D341Med (cell line): Measurements from ENCODE around the gene MYPOP.
"Not testable (repeated sequence)": the region's sequence is repeated elsewhere in the genome, so short reads cannot be mapped to it uniquely, and the experiment has no call there.

Source experiments
- DNase-seq: peaks from one replicate; pipeline ENCODE4 v3.0.0; 2012; ENCODE audit warnings: low spot score

MYPOP gene

DNA sequence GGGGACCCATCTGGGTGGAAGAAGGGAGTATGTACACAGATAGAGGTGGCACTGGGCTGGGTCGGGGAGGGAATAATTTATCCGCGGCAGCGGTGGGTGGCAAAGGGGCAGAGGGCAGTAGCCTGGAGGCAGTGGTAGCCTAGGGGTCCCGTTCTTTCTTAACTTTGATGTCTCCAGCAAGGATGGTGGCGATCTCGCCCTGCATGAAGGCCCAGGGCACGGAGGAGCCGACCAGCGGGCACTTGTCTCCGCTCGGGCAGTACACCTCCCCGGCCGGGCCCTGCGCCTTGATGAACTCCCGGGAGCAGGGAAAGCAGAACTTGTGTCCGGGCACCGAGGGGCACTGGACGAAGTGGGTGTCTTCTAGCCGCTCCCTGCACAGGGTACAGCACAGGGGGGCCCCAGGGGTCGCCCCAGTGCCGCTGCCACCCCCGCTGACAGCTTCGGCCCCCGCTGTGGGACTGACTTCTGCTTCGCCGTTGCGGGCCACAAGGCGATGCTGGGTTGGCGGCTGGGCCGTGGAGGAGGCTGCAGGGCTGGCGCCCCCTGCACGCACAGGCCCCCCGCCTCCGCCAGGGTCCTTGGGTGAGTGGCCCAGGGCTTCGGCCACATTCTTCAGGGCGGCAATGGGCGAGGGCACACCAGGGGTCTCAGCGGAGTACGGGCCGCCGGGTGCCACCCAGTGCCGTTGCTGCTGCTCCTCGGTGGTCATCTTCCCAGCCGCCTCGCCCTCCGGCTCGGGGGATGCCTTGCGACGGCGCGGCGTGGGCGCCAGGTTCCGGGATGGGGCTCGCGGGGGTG is 18.3 kb downstream of the MYPOP start:
- no peak for DNase-seq

GRCh38 chr19:45883586-45883880 is 18.9 kb downstream of the MYPOP start:
- DNase-seq, result no peak

DNA sequence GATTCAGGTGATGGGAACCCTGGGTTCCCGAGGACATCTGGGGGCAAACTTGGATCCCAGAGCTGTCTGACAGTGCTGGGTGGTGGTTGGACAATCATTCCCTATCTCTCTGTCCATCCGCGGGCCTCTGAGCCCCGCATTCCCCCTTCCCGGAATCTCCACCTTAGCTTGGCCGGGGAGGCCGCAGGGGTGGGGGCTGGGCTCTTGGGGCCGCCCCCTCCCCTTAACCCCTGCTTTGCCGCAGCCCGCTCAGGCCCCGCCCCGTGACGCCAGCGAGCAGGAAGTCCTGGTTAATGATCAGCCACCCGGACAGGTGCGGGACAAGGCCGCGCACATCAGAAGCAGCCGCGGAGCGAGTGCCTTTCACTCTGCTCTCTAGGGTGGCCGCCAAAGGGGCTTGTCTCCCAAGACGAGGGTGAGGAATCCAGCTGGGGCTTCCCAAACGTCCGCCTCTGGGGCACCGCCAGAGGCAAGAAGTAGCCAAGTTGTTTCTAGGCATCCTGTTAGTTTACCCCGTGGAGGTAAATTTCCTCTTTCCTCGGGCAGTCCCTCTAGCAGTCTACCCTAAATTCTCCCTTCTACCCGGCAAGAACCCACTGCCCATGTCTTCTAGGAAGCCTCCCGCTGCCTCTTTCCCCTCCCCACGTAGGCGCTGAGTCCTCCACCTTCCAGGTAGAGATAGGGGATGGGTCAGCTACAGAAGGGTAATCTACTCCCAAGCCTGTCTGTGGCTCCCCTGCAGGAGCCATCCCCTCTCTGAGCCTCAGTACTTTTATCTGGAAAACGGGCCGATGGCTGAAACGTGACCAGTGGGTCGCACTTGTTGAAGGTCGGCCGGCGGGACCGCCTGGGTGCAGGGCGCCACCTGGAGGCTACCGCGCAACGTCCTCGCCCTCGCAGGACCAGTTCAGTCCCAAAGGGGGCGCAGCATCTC is 19.5 kb downstream of the MYPOP start:
- peak; percentile 93 for DNase-seq

DNA sequence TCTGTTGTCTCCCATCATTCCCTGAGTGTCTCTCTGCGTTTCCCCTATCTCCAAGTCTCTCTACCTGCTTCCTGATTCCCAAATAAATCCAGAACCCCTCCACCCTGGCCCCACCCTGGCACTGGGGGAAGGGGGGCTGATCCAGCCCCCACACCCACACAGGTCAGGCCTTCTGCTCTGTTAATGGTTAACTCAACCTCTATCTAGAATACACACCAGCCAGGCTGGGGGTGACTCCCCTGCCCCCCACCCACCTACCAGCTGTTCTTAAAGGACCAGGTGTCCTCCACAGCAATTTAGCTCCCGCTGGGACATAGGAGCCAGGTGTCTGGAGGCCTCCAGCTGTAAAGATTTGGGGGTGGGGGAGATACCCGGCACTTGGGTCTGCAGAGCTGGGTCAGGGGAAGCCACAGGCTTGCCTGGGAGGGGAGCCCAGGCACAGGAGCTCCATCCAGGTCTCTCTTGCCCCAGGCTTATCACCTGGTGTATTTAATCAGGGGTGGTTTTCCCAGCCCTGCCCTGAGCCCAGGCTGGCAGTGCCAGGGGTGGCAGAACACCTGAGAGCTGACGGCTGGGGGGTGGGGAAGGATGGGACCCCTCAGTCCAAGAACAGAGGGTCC is 20.4 kb downstream of the MYPOP start:
- no peak for DNase-seq

DNA sequence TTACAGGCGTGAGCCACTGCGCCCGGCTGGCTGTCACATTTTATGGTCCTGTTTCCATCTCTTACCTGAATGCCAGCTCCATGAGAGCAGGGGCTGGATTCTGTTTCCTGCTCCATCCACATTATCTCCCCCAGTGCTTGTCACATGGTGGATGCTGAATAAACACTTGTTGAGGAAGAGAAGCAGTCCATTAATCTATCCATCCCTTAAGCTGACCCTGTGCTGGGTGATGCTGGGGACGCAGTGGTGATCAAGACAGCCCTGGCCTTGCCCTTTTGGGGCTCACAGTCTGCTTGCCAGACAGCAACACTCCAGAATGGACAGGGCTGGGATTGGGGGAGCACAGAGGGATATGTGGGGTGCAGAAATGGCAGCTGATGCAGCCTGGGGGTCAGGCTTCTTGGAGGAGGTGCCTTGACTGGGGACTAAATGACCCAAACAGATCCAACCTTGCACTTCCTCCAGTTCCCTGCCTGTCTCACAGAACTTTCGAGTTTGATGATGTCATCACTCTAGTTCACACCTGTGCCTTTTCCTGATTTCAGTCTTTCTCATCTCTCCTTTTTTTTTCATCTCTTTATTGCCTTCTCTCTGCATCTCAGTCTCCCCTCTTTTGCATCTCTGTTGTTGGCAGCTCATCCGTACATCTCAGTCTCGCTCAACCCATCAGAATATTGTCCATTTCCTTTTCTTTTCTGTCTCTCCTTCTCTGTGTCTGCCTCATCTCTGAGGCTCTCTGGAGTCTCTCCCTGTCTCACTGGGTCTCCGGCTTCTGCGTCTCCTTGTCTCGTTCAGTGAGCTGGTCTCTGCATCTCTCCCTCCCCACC is 21.1 kb downstream of the MYPOP start:
- no peak for DNase-seq

- DNase-seq, result no peak
Observed at GRCh38 chr19:45879971-45880370, 22.4 kb downstream of the MYPOP start.

- DNase-seq, result peak; percentile 23
Observed at GRCh38 chr19:45879055-45879454, 23.4 kb downstream of the MYPOP start.

DNA sequence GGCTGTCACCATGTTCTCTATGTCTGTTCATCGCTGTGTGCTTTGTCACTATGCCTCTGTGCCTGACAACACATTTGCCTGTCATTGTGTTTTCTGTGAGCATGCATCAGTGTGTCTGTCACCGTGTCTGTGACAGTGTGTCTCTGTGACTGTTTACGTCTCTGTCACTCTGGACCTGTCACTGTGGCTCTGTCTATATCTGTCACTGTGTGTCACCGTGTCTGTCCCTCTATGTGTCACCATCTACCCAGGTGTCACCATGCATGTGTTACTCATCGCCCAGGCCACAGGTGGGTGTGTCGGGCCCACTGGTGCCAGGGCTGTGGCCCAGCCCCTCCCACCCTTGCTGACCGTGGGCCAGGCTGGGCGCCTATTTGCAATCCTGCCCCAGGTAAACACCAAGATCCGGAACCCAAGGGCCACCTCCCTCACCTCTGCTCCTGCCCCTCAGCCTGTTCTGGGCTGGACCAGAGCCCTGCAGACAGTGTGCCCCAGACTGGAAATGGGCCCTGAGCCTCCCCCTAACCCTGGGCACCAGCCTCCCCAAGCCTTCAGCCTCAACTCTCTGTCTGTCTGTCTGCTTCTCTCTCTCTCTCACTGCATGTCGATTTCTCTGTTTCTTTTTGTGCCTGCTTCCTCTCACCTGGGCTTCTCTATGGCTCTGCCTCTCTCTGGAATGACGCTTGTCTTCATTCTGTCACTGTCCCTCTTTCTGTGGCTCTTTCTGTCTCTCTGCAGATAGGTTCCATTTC is 24.2 kb downstream of the MYPOP start:
- DNase-seq, result peak; percentile 15

DNA sequence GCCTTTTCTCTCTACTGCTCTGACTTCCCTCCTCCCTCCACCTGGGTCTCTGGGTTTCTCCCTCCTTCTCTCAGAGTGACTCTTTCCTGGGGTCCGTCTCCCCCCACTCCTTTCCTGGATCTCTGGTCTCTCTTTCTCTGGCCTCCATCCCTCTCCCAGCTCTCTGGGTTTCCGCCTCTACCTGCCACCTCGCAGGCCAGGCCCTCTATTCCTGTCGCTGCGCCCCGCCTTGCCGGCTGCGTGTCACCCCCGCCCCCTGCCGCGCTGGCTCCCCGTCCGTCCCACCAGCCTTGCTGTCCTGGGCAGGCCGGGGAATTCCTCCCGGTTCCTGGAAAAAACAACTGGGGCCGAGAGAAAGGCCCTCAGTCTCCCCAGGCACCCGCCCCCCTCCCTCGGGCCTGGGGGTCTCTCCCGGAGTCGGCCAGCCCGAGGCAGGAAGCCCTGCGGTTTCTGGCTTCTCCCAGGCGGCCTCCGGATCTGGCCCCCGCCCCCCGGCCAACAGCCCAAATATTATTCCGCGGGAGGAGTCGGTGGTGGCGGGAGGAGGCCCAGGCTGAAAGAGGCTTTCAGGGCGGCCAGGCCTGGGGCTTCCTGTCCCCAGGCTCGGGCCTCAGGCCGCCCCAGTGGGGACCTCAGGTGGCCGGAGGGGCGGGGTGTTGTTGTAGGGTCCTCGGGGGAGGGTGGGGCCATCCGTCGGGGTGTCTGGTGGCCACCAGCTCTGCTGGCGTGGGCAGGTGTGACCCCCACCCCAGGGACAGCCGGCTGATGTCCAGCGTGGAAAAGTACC is 25.8 kb downstream of the MYPOP start:
- DNase-seq, result no peak

- DNase-seq, result no peak
Observed at GRCh38 chr19:45876161-45876410, 26.3 kb downstream of the MYPOP start.

DNA sequence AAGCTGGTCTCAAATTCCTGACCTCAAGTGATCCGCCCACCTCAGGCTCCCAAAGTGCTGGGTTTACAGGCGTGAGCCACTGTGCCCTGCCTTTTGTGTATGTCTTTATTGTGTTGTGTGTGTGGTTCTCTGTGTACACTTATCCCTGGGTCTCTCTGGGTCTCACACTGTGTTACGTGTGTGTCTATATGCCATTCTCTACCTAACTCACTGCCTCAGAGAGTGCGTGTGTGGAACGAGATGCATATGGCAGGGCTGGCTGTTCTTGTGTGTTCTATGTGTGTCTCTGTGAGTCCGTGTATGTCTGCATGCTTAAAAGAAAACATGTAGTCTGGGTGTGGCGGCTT is 27.8 kb downstream of the MYPOP start:
- DNase-seq, result no peak

DNA sequence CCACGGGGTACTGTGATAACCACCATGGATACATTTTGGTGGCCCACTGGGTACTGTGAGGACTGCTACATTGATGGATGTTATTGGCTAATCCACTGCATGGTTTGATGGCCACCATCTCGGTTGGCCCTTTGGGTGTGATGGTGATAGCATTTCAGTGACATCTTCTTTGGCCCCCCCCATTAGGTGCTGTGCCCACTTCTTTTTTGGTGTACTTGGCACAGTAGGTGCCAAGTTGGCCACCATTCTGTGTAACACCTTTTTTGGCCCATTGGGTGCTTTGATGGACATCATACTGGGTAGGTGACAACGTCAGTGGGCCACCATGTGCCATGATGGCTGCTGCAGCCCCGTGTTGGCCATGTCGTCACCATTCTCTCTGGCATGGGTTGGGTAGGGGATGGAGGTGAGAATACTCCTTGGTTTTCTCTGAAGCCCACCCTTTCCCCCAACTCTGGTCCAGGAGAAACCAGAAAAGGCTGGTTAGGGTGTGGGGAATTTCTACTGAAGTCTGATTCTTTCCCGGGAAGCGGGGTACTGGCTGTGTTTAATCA is 29.1 kb downstream of the MYPOP start:
- DNase-seq, result no peak

DNA sequence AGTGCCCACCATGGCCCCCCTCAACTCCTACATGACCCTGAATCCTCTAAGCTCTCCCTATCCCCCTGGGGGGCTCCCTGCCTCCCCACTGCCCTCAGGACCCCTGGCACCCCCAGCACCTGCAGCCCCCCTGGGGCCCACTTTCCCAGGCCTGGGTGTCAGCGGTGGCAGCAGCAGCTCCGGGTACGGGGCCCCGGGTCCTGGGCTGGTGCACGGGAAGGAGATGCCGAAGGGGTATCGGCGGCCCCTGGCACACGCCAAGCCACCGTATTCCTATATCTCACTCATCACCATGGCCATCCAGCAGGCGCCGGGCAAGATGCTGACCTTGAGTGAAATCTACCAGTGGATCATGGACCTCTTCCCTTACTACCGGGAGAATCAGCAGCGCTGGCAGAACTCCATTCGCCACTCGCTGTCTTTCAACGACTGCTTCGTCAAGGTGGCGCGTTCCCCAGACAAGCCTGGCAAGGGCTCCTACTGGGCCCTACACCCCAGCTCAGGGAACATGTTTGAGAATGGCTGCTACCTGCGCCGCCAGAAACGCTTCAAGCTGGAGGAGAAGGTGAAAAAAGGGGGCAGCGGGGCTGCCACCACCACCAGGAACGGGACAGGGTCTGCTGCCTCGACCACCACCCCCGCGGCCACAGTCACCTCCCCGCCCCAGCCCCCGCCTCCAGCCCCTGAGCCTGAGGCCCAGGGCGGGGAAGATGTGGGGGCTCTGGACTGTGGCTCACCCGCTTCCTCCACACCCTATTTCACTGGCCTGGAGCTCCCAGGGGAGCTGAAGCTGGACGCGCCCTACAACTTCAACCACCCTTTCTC is 30.1 kb downstream of the MYPOP start:
- no peak for DNase-seq

DNA sequence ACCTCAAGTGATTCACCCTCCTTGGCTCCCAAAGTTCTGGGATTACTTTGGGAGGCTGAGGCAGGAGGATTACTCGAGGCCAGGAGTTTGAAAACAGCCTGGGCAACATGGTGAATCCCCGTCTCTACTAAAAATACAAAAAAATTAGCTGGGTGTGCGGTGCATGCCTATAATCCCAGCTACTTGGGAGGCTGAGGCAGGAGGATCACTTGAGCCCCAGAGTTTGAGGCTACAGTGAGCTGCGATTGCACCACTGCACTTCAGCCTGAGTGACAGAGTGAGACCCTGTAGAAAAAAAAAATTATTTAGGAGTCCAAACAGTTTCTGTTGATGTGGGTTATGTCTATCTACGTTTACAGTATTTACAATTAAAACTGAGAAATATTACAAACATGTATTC is 31.6 kb downstream of the MYPOP start:
- no peak for DNase-seq

GRCh38 chr19:45867241-45867640 is 35.2 kb downstream of the MYPOP start:
- not testable (repeated sequence) for DNase-seq

- DNase-seq, result no peak
Observed at GRCh38 chr19:45866400-45867176, 35.8 kb downstream of the MYPOP start.

GRCh38 chr19:45865269-45865948 is 37.0 kb downstream of the MYPOP start:
- DNase-seq, result no peak

DNA sequence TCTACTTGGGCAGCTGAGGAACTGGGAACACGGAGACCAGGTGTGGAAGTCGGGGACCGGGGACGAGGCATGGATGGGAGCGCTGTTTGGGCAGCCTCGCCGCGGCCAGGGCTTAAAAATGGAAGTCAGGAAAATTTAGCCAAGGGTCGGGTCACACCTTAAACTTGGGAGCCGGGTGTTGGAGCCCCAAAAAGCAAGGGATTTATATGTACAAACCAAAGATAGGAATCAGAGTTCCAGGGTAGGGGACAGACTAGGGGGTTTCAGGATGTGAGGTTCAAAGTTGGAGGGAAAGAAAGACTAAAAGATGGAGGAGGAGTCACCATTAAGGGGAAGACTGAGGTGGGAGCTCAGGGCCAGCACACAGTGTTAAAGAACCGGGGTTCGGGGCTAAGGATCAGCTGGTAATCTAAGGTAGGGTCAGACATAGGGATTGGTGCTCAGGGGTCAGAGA is 37.8 kb downstream of the MYPOP start:
- DNase-seq, result no peak
